ENCODE measurements around the gene STON2.
A peak's percentile ranks its signal among the peaks of the same experiment; 100 is the strongest.
"Not testable (repeated sequence)": the region's sequence is repeated elsewhere in the genome, so short reads cannot be mapped to it uniquely, and the experiment has no call there.

Gene STON2

GRCh38 chr14:81260732-81261131, 139.4 kb downstream of the STON2 start:
- DNase-seq = no peak

- no peak for DNase-seq
Observed at GRCh38 chr14:81256289-81256960, 143.7 kb downstream of the STON2 start.

GRCh38 chr14:81252278-81252677, 147.8 kb downstream of the STON2 start:
- peak; percentile 37 for DNase-seq

GRCh38 chr14:81247271-81247766, 152.8 kb downstream of the STON2 start:
- DNase-seq = no peak

- DNase-seq = no peak
Observed at GRCh38 chr14:81246461-81247270, 153.5 kb downstream of the STON2 start.

GRCh38 chr14:81245771-81246170, 154.4 kb downstream of the STON2 start:
- DNase-seq = no peak

- not testable (repeated sequence) for DNase-seq
Observed at GRCh38 chr14:81244431-81244830, 155.7 kb downstream of the STON2 start.

- DNase-seq = no peak
Observed at GRCh38 chr14:81243499-81243898, 156.6 kb downstream of the STON2 start.

- not testable (repeated sequence) for DNase-seq
Observed at GRCh38 chr14:81236849-81237248, 163.3 kb downstream of the STON2 start.

- no peak for DNase-seq
Observed at GRCh38 chr14:81236138-81236537, 164.0 kb downstream of the STON2 start.

GRCh38 chr14:81235096-81235495, 165.0 kb downstream of the STON2 start:
- DNase-seq = no peak

- DNase-seq = no peak
Observed at GRCh38 chr14:81234278-81234677, 165.8 kb downstream of the STON2 start.

- no peak for DNase-seq
Observed at GRCh38 chr14:81233615-81234014, 166.5 kb downstream of the STON2 start.

GRCh38 chr14:81231540-81231939, 168.6 kb downstream of the STON2 start:
- no peak for DNase-seq

- no peak for DNase-seq
Observed at GRCh38 chr14:81224222-81224621, 175.9 kb downstream of the STON2 start.

GRCh38 chr14:81223788-81224187, 176.3 kb downstream of the STON2 start:
- not testable (repeated sequence) for DNase-seq

- no peak for DNase-seq
Observed at GRCh38 chr14:81222691-81223090, 177.4 kb downstream of the STON2 start.

- no peak for DNase-seq
Observed at GRCh38 chr14:81222126-81222525, 178.0 kb downstream of the STON2 start.

- DNase-seq = no peak
Observed at GRCh38 chr14:81221579-81222102, 178.5 kb downstream of the STON2 start.

GRCh38 chr14:81220830-81221578, 179.1 kb downstream of the STON2 start, which contains the start of gene GTF2A1:
GTF2A1 (minus strand) TSS chr14:81220959; CDS start chr14:81220518, 441 bp downstream.
- DNase-seq = peak; percentile 96

GRCh38 chr14:81220580-81220829, 179.6 kb downstream of the STON2 start:
- no peak for DNase-seq

- DNase-seq = peak; percentile 66
Observed at GRCh38 chr14:81219759-81220579, 180.2 kb downstream of the STON2 start.
